ENCODE data around the gene SYNPO2L. TPM values are rescaled to one million over a fixed set of nuclear protein-coding genes. Genes with fewer than 3 reads are reported as not detected.

Gene SYNPO2L
- total and polyA plus RNA-seq, 9 of the 15 experiments (the other 6 are each of a cell fraction or from before 2014, with no cell fraction given), result 0.03 to 0.07 TPM; not detected in 7

DNA sequence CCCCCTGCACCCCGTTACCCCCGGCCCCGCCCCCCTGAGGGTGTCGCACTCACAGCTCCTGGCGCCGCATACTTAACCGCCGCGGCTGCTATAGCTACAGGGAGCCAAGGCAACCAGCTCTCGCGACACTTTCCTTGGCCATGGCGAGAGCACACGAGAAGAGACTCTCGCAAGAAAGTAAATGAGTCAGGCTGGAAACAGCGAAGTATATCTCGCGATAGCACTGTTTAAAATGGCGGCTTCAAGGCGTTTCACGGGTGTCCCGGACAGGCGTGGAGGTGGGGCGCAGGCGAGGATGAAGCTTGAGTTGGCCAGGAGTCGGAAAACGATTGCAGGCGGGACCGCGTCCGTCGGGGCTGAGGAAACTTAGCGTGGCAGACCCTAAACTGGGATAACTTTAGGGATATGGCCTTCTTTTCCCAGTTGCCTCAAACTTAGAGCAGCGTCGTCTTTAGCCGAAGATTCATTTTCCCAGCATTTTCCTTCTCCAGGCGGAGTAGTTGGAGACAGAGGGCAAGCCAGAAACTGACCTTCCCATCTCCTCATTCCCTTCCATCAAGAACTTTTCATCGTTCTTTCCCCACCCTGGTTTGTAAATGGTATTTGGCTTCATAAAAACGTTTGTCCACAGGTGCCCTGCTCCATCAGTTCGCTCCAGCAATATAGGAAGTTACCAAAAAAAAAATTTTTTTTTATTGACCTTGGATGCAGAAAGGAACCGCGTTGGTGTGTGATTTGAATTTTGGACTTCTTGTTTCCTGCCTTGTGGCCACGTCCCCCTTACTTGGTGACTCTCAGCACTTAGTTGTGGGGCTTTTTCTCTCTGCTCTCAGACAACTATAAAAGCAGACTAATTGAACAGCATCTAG lies 29.7 kb downstream of the SYNPO2L start (continued):
- no peak for TF ChIP-seq EWSR1 (IDR thresholded peaks at IDR 0.05; ENCODE audit: borderline replicate concordance, low read depth, partially characterized antibody)
- TF ChIP-seq ZKSCAN8 (CRISPR knock-in tag; IDR thresholded peaks at IDR 0.05), result no peak
- TF ChIP-seq SAFB (IDR thresholded peaks at IDR 0.05; ENCODE audit: borderline replicate concordance, low read depth, low read length), result peak; percentile 99
- peak; percentile 62 for TF ChIP-seq CXXC5 (CRISPR knock-in tag; IDR thresholded peaks at IDR 0.05)
- no peak for TF ChIP-seq ZNF253 (CRISPR knock-in tag; conservative IDR thresholded peaks at IDR 0.05)
- no peak for TF ChIP-seq PTTG1 (tag; IDR thresholded peaks at IDR 0.05; ENCODE audit: low read depth)
- no peak; the same call in 1 of the 2 replicates for TF ChIP-seq SMARCC2 (IDR thresholded peaks at IDR 0.05; ENCODE audit: low read depth)
- no peak for TF ChIP-seq HMG20B (CRISPR knock-in tag; IDR thresholded peaks at IDR 0.05)
- TF ChIP-seq TCF7 (IDR thresholded peaks at IDR 0.05; ENCODE audit: borderline replicate concordance), result no peak
- TF ChIP-seq, protein P1, sequence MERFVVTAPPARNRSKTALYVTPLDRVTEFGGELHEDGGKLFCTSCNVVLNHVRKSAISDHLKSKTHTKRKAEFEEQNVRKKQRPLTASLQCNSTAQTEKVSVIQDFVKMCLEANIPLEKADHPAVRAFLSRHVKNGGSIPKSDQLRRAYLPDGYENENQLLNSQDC (CRISPR knock-in tag; IDR thresholded peaks at IDR 0.05), result no peak; the same call in 1 of the 2 replicates
- 0 out of 2 replicates have a peak, but pooled peaks have one; percentile 39 for TF ChIP-seq ZEB2 (IDR thresholded peaks at IDR 0.05)
- no peak for TF ChIP-seq PCBP2 (IDR thresholded peaks at IDR 0.05; ENCODE audit: low read depth, low read length, poor library complexity, severe bottlenecking)
- TF ChIP-seq NFIX (CRISPR knock-in tag; IDR thresholded peaks at IDR 0.05; ENCODE audit: low read depth), result no peak
- TF ChIP-seq SAFB2 (IDR thresholded peaks at IDR 0.05; ENCODE audit: borderline replicate concordance, low read depth, low read length, severe bottlenecking), result no peak
- TF ChIP-seq CBX3 (IDR thresholded peaks at IDR 0.05; ENCODE audit: borderline replicate concordance in 1 of 2, low read length in 2 of 2), result peak in 1 of 2 experiments; percentile 65; a peak in 2 of 3 replicates
- TF ChIP-seq CBX8 (IDR thresholded peaks at IDR 0.05; ENCODE audit: borderline replicate concordance, extremely low read depth, low read depth, low read length, poor library complexity, severe bottlenecking), result no peak
- TF ChIP-seq TSC22D4 (tag; IDR thresholded peaks at IDR 0.05), result no peak
- TF ChIP-seq MYC (IDR thresholded peaks at IDR 0.05; ENCODE audit: low read depth, low read length), result peak; percentile 88
- TF ChIP-seq MYC (CRISPR knock-in tag; IDR thresholded peaks at IDR 0.05; ENCODE audit: borderline replicate concordance, low read depth), result peak; percentile 48; the same call in 1 of the 2 replicates
- no peak for TF ChIP-seq ZNF75A (CRISPR knock-in tag; IDR thresholded peaks at IDR 0.05)
- no peak for TF ChIP-seq MEF2A (IDR thresholded peaks at IDR 0.05; ENCODE audit: control insufficient read depth, low read depth, low read length)
- TF ChIP-seq NCOA6 (IDR thresholded peaks at IDR 0.05), result no peak
- TF ChIP-seq NEUROD1 (IDR thresholded peaks at IDR 0.05; ENCODE audit: borderline replicate concordance, low read depth, low read length, partially characterized antibody), result peak; percentile 99
